HG03135 (cell line): ENCODE results near the gene PPP2R3B.
"Not testable (repeated sequence)": the region's sequence is repeated elsewhere in the genome, so short reads cannot be mapped to it uniquely, and the experiment has no call there.

Source experiments
- ATAC-seq: cut with Tn5 transposase; IDR thresholded peaks from one replicate; pipeline ENCODE4 v1.9.1; 2021; ENCODE audit warnings: mild to moderate bottlenecking, moderate library complexity; ENCODE audit not compliant: unreplicated experiment

Gene PPP2R3B

GRCh38 chrX:305781-306613 is 80.7 kb downstream of the PPP2R3B start:
- ATAC-seq = not testable (repeated sequence)

- ATAC-seq = no peak
These were observed 83.7 kb downstream of the PPP2R3B start for GRCh38 chrX:302975-303374.

- ATAC-seq = no peak
These were observed 86.4 kb downstream of the PPP2R3B start for GRCh38 chrX:300334-300733.

- no peak for ATAC-seq
These were observed 87.7 kb downstream of the PPP2R3B start for GRCh38 chrX:298993-299392.

- ATAC-seq = no peak
These were observed 91.6 kb downstream of the PPP2R3B start for GRCh38 chrX:295136-295535.

GRCh38 chrX:292900-293897 is 93.5 kb downstream of the PPP2R3B start:
- ATAC-seq = no peak

GRCh38 chrX:291411-291901 is 95.3 kb downstream of the PPP2R3B start:
- ATAC-seq = no peak

- no peak for ATAC-seq
These were observed 96.1 kb downstream of the PPP2R3B start for GRCh38 chrX:290476-291166.

- no peak for ATAC-seq
These were observed 98.1 kb downstream of the PPP2R3B start for GRCh38 chrX:288561-288991.

GRCh38 chrX:287670-288069 is 99.0 kb downstream of the PPP2R3B start:
- no peak for ATAC-seq

- no peak for ATAC-seq
These were observed 101.5 kb downstream of the PPP2R3B start for GRCh38 chrX:285076-285677.
